Adrenal gland (tissue), 12 donors: ENCODE results near the gene OVOL2. TPM values are rescaled to one million over a fixed set of nuclear protein-coding genes. Genes with fewer than 3 reads are reported as not detected.

ENCODE experiments used
- DNase-seq, 7 donors: peaks; one replicate each; pipeline ENCODE4 v3.0.0-alpha.2; 2019 to 2020
- H3K27ac ChIP-seq, 5 donors: fragments of 200-600 bp; sonication (generic) in 4 of 5; 1 replicate in 3 of 5; 2 replicates in 2 of 5; pipeline versions ENCODE4 v1.5.1 to v1.8.0; 2016 to 2020; ENCODE audit warnings: mild to moderate bottlenecking in 1 of 5
- H3K27me3 ChIP-seq: fragments of 200-600 bp; 2 replicates; pipeline ENCODE4 v1.8.0; 2021
- H3K36me3 ChIP-seq, 2 donors: fragments of 200-600 bp; replicated peaks in 1 of 2; 1 replicate in 1 of 2; 2 replicates in 1 of 2; pipeline versions ENCODE4 v1.5.1 to v1.8.0; 2018 to 2022
- H3K4me1 ChIP-seq, 2 donors: fragments of 200-600 bp; replicated peaks in 1 of 2; 1 replicate in 1 of 2; 2 replicates in 1 of 2; pipeline versions ENCODE4 v1.5.1 to v1.8.0; 2018 to 2021
- H3K4me3 ChIP-seq, 4 donors: fragments of 200-600 bp; sonication (generic) in 3 of 4; one replicate each; pipeline ENCODE4 v1.5.1; 2016 to 2018
- H3K9me3 ChIP-seq, 3 donors: fragments of 200-600 bp; sonication (generic) in 1 of 3; replicated peaks in 1 of 3; 1 replicate in 2 of 3; 2 replicates in 1 of 3; pipeline versions ENCODE4 v1.5.1 to v1.8.0; 2016 to 2021
- POLR2A ChIP-seq, 2 donors: fragments of 450-650 bp; IDR thresholded peaks; one replicate each; pipeline ENCODE4 v1.6.1; 2017; ENCODE audit warnings: antibody characterized with exemption in 2 of 2, mild to moderate bottlenecking in 2 of 2, moderate library complexity in 1 of 2
- WGBS, 4 donors: extraction: QIAGEN DNeasy Blood & Tissue Kit in 2 of 4; methylation state at CpG; one replicate each; pipeline versions ENCODE4 v1.1.5 to v1.1.7; 2013 to 2017; 5-methylcytosine and 5-hydroxymethylcytosine counted together
- intact Hi-C, 2 donors: fragments of 100-400 bp; cut with DNase I; formaldehyde crosslinking; loops; one replicate each; pipeline versions ENCODE4 v1.14.1 to v1.15.0; 2022 to 2023
- polyA plus RNA-seq, 3 donors: library from polyadenylated mRNA; stranded (reverse); fragments of 200-250 nt in 2 of 3; fragments of 350-450 nt in 1 of 3; fragmentation: Illumina TruSeq in 1 of 3; extraction: RNeasy Lipid Tissue Mini Kit (QIAGEN cat#74804) in 1 of 3; gene quantifications; one replicate each; pipeline ENCODE4 v1.2.3, GENCODE V29; 2013 to 2014
- total RNA-seq, 9 donors: library from RNA; depleted of rRNA in 4 of 9; stranded (reverse); fragments of >200 nt in 4 of 9; fragments of 120-200 nt in 1 of 9; fragmentation: NEBNext Ultra II Directional in 1 of 9; extraction: Animal tissue kit (Norgen Biotek cat#: 25700) in 1 of 9; gene quantifications; one replicate each; pipeline versions ENCODE4 v1.1.0 to v1.2.4, GENCODE V29; 2013 to 2023
- TF ChIP-seq, protein P1 (sequence below), 6 experiments: fragments of 450-650 bp in 4 of 6; fragments of 200-600 bp in 2 of 6; sonication (generic) in 1 of 6; IDR thresholded peaks; 1 replicate in 5 of 6; 2 replicates in 1 of 6; pipeline versions ENCODE4 v1.5.1 to v1.8.0; 2016 to 2021; ENCODE audit warnings: antibody characterized with exemption in 6 of 6, mild to moderate bottlenecking in 2 of 6, moderate library complexity in 1 of 6
- donor health status: healthy with polysubstance abuse.
- donor health status: Bipolar disorder and iron deficiency.
- donor health status: DM: yes; HTN: yes; CAD: no.
- donor health status: DM: no; HTN: no; CAD: no.
- donor health status: DM: no; HTN: no; CAD: no.
- donor health status: DM: yes; HTN: yes; CAD: no.

OVOL2 gene
- total and polyA plus RNA-seq, 12 donors = not detected

DNA sequence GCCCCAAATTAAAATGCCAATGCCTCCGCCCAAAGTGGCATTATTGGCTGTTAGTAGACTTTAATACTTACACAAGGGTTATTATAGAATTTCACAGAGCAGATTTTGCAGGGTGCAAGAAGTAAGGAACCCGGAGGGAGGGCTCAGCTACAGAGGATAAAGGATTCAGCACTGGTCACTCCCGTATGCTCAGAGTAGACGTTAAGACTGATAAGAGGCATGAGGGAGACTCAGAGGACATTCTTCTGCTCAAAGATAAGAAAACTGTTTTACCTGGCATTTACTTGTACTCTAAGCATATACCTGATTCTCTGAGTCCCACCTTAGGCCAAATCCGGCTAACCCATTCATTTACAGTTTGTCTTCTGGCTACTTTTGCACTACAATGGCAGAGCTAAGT, 36.5 kb upstream of the OVOL2 start:
- TF ChIP-seq POLR2A (IDR thresholded peaks at IDR 0.05) = no peak
- TF ChIP-seq, protein P1, sequence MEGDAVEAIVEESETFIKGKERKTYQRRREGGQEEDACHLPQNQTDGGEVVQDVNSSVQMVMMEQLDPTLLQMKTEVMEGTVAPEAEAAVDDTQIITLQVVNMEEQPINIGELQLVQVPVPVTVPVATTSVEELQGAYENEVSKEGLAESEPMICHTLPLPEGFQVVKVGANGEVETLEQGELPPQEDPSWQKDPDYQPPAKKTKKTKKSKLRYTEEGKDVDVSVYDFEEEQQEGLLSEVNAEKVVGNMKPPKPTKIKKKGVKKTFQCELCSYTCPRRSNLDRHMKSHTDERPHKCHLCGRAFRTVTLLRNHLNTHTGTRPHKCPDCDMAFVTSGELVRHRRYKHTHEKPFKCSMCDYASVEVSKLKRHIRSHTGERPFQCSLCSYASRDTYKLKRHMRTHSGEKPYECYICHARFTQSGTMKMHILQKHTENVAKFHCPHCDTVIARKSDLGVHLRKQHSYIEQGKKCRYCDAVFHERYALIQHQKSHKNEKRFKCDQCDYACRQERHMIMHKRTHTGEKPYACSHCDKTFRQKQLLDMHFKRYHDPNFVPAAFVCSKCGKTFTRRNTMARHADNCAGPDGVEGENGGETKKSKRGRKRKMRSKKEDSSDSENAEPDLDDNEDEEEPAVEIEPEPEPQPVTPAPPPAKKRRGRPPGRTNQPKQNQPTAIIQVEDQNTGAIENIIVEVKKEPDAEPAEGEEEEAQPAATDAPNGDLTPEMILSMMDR (IDR thresholded peaks at IDR 0.05) = no peak
- intact Hi-C loops = no loop called here
- H3K27me3 ChIP-seq = no peaks in the 10 kb centered on the region
- H3K27ac ChIP-seq = no peak overlapping the region
- H3K4me1 ChIP-seq = no peaks in the 10 kb centered on the region
- 64 to 78% (median 68%) methylated on average over 5 of the region's 5 CpGs for WGBS, 4 donors
- no peaks in the 10 kb centered on the region for H3K9me3 ChIP-seq
- no peak for DNase-seq
- no peak overlapping the region for H3K4me3 ChIP-seq
- no peaks in the 10 kb centered on the region for H3K36me3 ChIP-seq

DNA sequence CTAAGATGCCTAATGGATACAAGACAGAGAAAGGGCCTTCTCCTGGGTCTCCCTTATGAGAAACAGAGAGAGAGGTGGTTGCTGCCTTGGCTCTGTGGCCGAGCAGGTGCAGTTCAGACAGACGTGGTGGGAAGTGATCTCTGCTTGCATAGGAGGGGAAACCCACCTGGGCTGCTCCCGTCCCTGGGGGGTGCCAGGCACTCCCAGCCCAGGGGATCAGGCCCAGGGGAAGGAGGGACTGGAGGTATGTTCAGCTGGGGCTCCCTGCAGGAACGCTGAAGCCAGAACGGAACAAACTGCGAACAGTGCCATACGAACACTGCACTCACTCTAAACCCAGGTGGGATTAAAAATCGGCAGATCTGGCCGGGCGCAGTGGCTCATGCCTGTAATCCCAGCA, 35.7 kb upstream of the OVOL2 start:
- no peak for DNase-seq
- WGBS, 4 donors = 71 to 81% (median 79%) methylated on average over 3 to 10 of the region's 10 CpGs

DNA sequence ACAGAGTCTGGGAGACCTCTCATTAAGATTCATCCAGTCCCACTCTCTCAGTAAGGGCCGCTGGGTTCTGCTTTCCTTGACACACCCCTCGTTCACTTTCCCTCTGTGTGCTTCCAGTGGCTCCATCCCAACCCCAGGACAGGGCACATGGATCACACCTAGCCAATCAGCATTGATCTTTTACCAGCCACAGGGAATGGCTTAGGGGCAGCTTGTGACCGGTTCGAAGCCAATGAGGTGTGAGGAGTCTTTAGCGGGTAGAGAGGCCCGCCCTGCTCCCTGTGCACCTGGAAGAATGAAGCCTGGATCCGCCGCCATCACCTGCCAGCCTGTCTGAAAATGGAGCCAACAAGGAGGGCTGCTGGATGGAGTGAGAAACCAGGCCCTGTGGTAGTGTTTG, 35.2 kb upstream of the OVOL2 start:
- 75 to 91% (median 89%) methylated on average over 8 of the region's 8 CpGs for WGBS, 4 donors
- no peaks in the 10 kb centered on the region for H3K9me3 ChIP-seq
- no peak overlapping the region for H3K4me3 ChIP-seq
- H3K36me3 ChIP-seq = no peaks in the 10 kb centered on the region
- DNase-seq = no peak
- H3K4me1 ChIP-seq = no peaks in the 10 kb centered on the region
- intact Hi-C loops = no loop called here
- no peak for TF ChIP-seq POLR2A (IDR thresholded peaks at IDR 0.05)
- TF ChIP-seq, protein P1 (IDR thresholded peaks at IDR 0.05) = no peak
- H3K27me3 ChIP-seq = no peaks in the 10 kb centered on the region
- no peak overlapping the region for H3K27ac ChIP-seq

More for the DNA sequence above, 35.7 kb upstream of the OVOL2 start:
- intact Hi-C loops = no loop called here
- no peaks in the 10 kb centered on the region for H3K9me3 ChIP-seq
- no peaks in the 10 kb centered on the region for H3K4me1 ChIP-seq
- no peak overlapping the region for H3K4me3 ChIP-seq
- no peak overlapping the region for H3K27ac ChIP-seq
- H3K27me3 ChIP-seq = no peaks in the 10 kb centered on the region
- H3K36me3 ChIP-seq = no peaks in the 10 kb centered on the region
- no peak for TF ChIP-seq POLR2A (IDR thresholded peaks at IDR 0.05)
- TF ChIP-seq, protein P1 (IDR thresholded peaks at IDR 0.05) = no peak

DNA sequence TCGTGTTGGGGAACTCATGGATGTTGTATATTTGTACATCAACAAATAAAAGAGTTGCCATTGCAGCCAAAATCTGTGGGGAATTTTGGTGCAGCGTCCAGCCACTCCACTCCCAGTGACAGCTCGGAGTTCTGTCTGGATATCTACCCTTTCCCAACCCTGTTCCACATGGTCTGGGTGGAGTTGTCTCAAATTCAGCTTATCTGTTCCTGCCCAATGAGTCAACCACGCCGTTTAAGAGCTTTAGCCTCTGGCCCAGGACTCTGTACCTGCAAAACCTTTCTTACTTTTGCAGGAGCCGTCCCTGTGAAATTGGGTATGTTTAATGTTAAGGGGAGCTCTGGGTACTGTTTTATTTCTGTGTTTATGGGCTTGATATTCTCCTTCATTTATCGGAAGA, 33.9 kb upstream of the OVOL2 start:
- intact Hi-C loops = no loop called here
- H3K36me3 ChIP-seq = no peaks in the 10 kb centered on the region
- no peaks in the 10 kb centered on the region for H3K9me3 ChIP-seq
- no peak for DNase-seq
- no peaks in the 10 kb centered on the region for H3K27me3 ChIP-seq
- H3K4me1 ChIP-seq = no peaks in the 10 kb centered on the region
- 69 to 84% (median 73%) methylated on average over 7 of the region's 7 CpGs for WGBS, 4 donors
- no peak overlapping the region for H3K4me3 ChIP-seq
- no peak for TF ChIP-seq POLR2A (IDR thresholded peaks at IDR 0.05)
- TF ChIP-seq, protein P1 (IDR thresholded peaks at IDR 0.05) = no peak
- H3K27ac ChIP-seq = no peak overlapping the region
